COLO829 (cell line): ENCODE measurements around the gene CETP.
"Not testable (repeated sequence)": the region's sequence is repeated elsewhere in the genome, so short reads cannot be mapped to it uniquely, and the experiment has no call there.

Experiments
- DNase-seq: peaks from one replicate; pipeline ENCODE4 v3.0.0; 2012; ENCODE audit warnings: low spot score

CETP gene

DNA sequence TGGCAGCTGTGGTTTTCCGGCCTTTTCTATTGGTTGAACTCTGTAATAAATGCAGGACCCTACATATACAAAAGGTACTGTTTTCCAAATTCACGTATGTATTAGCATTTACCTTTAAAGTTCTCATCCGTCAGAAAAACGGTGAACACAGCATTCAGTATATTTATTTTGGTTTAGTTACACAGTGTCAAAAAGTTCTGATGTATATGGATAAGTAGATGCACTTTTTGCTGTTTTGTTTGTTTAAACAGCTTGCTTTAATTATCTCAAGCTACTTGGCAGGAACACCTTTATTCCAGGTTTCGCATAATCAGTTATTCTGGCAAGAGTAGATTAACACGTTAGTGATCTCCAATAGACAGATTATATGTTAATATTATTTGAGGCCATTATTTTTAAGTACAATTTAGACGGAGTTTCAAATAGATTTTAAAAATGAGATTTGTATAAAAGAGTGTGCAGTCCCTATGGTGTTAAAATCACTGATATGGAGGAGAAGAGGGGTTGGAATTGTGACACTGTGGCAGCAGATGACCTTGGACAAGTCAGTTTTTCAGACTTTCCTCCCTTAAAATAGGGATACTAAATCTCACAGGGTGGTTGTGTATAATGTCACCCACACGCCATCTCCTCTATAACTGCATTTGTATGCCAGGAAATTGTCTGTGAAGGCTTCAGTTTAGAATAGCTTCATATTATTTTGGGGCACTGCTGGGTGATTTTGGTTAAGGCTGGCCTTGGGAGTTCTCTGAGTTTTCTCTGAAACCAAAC, 27.7 kb upstream of the CETP start:
- DNase-seq, result no peak

DNA sequence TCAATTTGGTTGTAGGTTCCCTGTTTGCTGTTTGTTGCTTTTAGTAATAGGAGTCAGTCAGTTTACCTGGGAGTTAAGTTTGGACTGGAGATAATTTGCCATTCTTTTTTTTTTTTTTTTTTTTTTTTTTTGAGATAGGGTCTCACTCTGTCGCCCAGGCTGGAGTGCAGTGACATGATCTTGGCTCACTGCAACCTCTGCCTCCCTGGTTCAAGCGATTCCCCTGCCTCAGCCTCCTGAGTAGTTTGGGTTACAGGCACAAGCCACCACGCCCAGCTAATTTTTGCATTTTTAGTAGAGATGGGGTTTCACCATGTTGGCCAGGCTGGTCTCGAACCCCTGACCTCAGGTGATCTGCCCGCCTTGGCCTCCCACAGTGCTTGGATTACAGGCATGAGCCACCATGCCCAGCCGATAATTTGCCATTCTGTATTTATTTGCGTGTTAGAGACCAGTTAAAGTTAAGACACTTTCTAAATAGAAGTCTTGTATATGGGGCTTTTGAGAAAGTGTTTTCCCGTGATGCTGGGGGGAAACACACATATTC, 27.1 kb upstream of the CETP start:
- not testable (repeated sequence) for DNase-seq

- DNase-seq, result no peak
Measured at GRCh38 chr16:56935201-56935600, 26.5 kb upstream of the CETP start.

DNA sequence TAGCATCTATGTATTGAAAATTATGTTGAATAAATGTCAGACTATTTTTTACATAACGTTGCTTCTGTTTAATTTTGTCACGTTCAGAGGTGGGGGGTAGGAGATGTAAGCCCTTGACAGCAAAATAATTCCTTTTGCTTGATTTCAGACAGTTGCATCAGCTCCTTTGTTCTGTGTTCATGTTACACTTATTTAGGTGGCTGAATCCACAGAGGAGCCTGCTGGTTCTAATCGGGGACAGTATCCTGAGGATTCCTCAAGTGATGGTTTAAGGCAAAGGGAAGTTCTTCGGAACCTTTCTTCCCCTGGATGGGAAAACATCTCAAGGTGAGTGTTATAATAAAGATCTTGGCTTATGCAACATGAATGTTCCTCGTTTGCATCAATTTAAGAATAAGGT, 25.3 kb upstream of the CETP start:
- no peak for DNase-seq

DNA sequence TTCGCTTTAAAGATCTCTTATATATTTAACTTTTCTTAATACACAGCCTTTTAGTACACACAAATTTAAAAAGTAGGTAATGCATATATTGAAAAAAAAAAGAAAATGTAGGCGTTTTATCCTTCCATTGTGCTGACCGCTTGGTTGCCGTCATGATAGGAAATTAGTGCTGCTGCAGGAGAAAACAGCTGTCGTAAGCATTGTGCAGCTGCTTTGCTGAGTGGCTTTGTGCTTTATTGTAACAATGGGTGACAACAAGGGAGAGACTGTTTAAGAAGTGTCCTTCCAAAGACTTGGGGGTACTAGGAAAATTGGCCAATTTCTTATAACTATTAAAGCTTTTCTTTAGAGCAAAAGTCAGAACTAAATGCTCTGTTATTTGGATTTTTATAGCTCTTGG, 24.8 kb upstream of the CETP start:
- DNase-seq, result no peak

- DNase-seq, result no peak
Measured at GRCh38 chr16:56938664-56939513, 22.9 kb upstream of the CETP start.

DNA sequence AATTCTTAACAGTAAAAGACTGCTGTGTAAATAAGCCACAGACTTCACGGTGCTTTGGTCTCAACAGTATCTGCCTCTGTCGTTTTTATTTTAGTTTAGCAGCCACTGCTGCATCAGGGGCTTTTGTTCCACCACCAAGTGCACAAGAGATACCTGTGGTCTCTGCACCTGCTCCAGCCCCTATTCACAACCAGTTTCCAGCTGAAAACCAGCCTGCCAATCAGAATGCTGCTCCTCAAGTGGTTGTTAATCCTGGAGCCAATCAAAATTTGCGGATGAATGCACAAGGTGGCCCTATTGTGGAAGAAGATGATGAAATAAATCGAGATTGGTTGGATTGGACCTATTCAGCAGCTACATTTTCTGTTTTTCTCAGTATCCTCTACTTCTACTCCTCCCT, 21.9 kb upstream of the CETP start:
- DNase-seq, result no peak

DNA sequence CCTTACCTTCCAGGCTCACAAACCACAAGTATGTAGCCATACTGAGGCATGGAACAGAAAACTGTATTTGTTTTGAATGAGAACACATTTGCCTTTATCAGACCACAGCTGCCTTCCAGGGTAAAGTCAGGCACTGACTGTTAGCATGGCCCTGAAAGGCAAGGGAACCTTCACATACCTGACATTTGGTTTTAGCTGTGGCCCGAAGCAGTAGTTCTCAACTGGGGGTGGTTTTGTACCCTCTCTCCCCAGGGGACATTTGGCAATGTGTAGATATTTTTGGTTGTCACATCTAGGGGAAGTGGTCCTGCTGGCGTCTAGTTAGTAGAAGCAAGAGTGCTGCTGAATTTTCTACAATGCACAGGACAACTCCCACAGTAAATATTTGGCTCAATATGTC, 20.7 kb upstream of the CETP start:
- DNase-seq, result no peak

- DNase-seq, result no peak
Measured at GRCh38 chr16:56941856-56942331, 19.9 kb upstream of the CETP start.

DNA sequence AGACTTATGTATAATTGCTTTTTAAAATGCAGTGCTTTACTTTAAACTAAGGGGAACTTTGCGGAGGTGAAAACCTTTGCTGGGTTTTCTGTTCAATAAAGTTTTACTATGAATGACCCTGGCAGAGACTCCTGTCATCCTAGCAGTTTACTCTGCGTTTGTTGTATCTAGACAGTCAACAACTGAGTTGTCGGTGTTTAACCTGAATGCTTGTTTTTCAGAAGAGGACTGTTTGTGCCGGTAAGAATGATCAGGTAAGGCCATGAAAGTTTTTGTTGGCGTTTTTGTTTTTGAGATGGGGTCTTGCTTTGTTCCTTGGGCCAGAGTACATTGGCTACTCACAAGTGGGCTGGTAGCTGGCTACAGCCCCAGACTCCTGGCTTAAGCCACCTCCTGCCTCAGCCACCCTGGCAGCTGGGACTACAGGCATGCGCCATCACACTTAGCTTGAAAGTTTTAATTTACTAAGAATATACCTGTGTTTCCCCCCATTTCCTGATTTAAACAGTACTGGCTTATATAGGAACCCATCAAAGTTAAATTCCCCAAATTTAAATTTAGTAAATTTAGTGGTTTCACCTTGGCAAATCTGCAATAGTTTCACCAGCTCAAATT, 17.9 kb upstream of the CETP start:
- DNase-seq, result no peak

GRCh38 chr16:56944954-56945839, 16.6 kb upstream of the CETP start:
- DNase-seq, result no peak

DNA sequence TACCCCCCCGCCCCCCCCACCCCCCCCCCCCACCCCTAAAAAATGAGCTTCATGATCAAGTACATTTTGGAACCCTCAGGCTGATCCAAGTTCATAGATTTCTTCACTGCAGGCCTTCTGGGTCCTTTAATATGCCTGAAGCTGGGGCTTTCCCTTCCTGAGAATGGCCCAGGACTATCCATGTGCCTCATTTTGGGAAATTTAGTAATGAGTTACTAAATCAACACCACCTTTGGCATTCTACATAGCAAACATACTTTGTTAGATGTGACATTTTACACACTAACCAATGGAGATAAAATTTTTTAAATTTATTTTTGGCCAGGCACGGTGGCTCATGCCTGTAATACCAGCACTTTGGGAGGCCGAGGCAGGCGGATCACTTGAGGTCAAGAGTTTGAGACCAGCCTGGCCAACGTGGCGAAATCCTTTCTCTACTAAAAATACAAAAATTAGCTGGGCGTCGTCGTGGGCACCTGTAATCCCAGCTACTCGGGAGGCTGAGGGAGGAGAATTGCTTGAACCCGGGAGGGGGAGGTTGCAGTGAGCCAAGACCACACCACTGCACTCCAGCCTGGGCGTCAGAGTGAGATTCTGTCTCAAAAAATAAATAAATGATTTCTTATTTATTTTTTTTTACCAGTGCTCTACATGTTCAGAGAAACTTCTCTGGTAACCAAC, 15.8 kb upstream of the CETP start:
- DNase-seq, result no peak

- no peak for DNase-seq
Measured at GRCh38 chr16:56946767-56947603, 14.8 kb upstream of the CETP start.

- DNase-seq, result no peak
Measured at GRCh38 chr16:56947604-56947995, 14.2 kb upstream of the CETP start.

- no peak for DNase-seq
Measured at GRCh38 chr16:56948234-56948633, 13.5 kb upstream of the CETP start.

- no peak for DNase-seq
Measured at GRCh38 chr16:56950051-56950450, 11.7 kb upstream of the CETP start.

DNA sequence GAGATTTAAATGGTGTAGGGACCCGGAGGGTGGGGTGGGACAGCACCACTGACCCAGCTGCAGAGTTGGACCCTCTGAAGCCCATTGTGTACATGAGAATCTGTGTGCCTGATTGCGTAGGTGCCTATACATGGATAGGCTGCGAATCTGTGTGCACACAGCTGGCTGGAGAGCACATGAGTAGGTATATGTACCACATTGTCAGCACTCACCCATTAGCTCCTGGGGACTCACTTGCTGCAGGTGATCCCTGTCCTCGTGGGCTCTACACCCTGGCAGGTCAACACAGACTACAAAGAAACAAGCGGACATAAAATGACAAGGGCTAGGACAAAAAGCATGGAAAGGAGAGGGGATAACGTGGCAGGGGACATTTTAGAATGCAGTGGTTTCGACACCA, 11.3 kb upstream of the CETP start:
- no peak for DNase-seq

DNA sequence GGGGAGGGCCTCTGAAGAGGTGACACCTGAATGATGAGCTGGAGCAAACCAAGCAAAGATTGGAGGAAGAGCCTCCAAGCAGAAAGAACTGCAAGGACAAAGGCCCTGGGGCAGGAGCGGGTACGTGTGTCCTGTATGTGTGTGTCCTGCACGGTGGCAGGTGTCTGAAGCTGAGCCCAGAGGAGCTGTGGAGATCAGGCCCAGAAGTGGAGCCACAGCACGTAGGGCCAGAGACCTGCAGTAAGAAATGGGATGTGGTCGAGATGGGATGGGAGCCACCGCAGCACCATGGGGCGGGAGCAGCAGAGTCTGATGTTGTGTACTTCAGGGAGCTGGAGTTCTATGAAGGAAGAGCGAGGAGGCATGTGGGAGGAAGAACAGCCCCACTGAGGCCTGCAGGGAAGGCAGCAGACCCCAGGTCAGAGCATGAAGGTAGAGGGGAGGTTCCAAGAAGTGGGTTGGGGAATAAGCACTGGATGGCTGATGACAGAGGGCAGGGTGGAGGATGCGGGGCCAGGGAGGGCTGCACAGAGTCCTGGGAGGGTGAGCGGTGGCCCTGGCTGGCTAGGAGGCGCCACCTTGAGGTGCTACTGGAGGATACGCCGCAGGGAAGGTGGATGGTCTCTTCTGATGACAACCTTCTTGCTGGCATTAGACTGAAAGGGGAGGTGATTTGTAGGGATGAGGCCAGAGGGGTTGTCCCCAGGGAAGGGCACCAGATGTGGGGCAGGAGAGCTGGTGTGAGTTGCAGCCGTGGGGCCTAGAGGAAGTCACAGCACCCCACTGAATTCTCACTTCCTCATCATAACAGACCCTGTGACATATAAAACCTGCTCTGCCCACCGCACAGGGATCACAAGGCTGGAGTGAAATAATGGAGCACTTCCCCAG, 10.6 kb upstream of the CETP start:
- peak; percentile 13 for DNase-seq

DNA sequence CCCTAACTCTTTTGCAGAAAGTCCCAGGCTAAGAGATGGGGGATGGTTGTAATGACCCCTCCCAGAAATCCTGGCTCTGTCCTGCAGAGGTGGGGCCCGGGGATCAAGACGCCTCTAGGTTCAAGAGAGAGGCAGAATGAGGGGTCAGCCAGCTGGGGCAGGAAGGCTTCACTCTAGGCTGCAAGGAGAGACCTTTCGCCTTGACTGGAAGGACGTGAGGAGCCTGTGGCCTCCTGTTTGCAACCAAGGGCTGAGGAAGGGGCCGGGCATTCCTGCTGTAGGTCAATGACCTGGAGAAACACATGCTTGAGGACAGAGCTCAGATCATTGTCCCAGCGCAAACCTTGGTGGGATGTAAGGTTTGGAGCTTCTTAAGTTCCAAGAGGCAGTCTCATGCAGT, 8.7 kb upstream of the CETP start:
- no peak for DNase-seq
